Measurements from ENCODE around the gene ZNF775.

DNA sequence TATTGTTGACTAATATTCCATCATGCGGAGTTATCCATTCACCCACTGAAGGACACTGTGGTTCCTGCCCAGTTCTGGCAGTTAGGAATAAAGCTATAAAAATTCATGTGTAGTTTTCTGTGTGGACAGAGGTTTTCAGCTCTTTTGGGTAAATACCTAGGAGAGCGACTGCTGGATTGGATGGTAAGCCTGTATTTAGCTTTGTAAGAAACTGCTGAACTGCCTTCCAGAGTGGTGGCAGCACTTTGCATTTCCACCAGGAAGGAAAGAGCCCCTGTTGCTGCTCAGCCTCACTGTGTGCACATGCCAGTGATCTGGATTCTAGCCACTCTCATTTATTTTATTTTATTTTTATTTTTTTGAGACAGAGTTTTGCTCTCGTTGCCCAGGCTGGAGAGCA, 14.2 kb downstream of the ZNF775 start:
- TF ChIP-seq EZH2 (IDR thresholded peaks at IDR 0.05; ENCODE audit: insufficient read depth, poor library complexity, severe bottlenecking) (no peak), EZH2phosphoT487 (IDR thresholded peaks at IDR 0.05; ENCODE audit: insufficient read depth, low read depth) (no peak)
